Bronchial epithelial cell (primary cell): ENCODE data around the gene ZNF391. TPM values are rescaled to one million over a fixed set of nuclear protein-coding genes. Genes with fewer than 3 reads are reported as not detected.

Source experiments
- DNase-seq: peaks from one replicate; pipeline ENCODE4 v3.0.0-alpha.2; 2010; ENCODE audit warnings: low read depth
- FAIRE-seq: peaks from 2 replicates; lab custom pipeline; 2011; peaks lifted over from hg19 to GRCh38; lab: Jason Lieb, UNC
- H3K27me3 ChIP-seq: 2 replicates; pipeline ENCODE4 v1.5.1; 2011; ENCODE audit warnings: low read length; ENCODE audit not compliant: control insufficient read depth, insufficient read depth
- H3K36me3 ChIP-seq: 2 replicates; pipeline ENCODE4 v1.5.1; 2011; ENCODE audit warnings: low read length; ENCODE audit not compliant: control insufficient read depth, insufficient read depth
- H3K4me3 ChIP-seq: 2 replicates; pipeline ENCODE4 v1.5.1; 2011; ENCODE audit warnings: mild to moderate bottlenecking, low read depth, low read length, control low read depth
- total RNA-seq: library from RNA; depleted of rRNA; stranded (reverse); fragments of >200 nt; gene quantifications from 2 replicates; pipeline ENCODE4 v1.2.1, GENCODE V29; 2014
- TF ChIP-seq, protein P1 (sequence below): IDR thresholded peaks from 2 replicates; pipeline ENCODE4 v1.5.1; 2011; ENCODE audit warnings: mild to moderate bottlenecking, moderate library complexity, low read length, control low read depth, inconsistent platforms; ENCODE audit not compliant: insufficient read depth, severe bottlenecking

Gene ZNF391
- total RNA-seq, 1 donor from 2014 or later, result 0.53 TPM

DNA sequence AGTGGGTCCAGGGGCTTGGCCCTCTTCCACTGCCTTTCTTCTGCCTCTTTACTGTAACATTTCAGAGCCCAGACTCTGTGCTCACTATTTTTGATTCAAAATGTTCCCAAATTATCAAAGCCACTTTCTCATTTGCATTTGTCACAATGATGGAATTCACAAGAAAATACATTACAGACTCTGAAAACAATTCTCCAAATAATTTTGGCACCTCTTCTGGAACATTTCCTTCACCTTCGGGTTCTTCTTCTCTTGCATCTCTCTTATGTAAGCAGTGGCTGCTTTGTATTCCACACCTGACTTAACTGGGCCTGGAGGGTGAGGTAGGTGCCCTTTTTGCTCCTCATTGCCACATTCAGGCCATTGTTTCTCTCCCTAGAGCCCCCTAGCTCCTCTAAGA, 54.4 kb downstream of the ZNF391 start:
- no peaks in the 10 kb centered on the region for H3K27me3 ChIP-seq
- no peaks in the 10 kb centered on the region for H3K36me3 ChIP-seq
- FAIRE-seq (no peak), DNase-seq (no peak)
- TF ChIP-seq, protein P1, sequence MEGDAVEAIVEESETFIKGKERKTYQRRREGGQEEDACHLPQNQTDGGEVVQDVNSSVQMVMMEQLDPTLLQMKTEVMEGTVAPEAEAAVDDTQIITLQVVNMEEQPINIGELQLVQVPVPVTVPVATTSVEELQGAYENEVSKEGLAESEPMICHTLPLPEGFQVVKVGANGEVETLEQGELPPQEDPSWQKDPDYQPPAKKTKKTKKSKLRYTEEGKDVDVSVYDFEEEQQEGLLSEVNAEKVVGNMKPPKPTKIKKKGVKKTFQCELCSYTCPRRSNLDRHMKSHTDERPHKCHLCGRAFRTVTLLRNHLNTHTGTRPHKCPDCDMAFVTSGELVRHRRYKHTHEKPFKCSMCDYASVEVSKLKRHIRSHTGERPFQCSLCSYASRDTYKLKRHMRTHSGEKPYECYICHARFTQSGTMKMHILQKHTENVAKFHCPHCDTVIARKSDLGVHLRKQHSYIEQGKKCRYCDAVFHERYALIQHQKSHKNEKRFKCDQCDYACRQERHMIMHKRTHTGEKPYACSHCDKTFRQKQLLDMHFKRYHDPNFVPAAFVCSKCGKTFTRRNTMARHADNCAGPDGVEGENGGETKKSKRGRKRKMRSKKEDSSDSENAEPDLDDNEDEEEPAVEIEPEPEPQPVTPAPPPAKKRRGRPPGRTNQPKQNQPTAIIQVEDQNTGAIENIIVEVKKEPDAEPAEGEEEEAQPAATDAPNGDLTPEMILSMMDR, result no peak
- H3K4me3 ChIP-seq, result no peak overlapping the region

DNA sequence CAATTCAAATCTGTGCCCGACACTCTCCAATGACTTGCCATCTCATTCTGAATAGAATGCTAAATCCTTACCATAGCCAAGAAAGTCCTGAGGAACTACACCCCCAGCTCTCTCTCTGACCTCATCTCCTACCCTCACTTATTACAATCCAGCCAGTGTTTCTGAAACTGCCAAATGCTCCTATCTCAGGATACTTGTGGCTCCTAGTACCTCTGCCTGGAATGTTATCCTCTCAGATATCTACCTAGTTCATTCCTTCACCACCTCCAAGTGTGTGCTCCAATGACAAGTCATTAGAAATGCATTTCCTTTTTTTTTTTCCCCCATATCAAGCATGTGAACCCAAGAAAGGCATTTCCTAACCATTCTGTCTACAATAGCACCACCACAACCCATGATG, 59.9 kb downstream of the ZNF391 start:
- TF ChIP-seq, protein P1, result no peak
- H3K4me3 ChIP-seq, result no peak overlapping the region
- peaks cover 1% of the 10 kb centered on the region for H3K36me3 ChIP-seq
- no peaks in the 10 kb centered on the region for H3K27me3 ChIP-seq
- FAIRE-seq (no peak), DNase-seq (no peak)

DNA sequence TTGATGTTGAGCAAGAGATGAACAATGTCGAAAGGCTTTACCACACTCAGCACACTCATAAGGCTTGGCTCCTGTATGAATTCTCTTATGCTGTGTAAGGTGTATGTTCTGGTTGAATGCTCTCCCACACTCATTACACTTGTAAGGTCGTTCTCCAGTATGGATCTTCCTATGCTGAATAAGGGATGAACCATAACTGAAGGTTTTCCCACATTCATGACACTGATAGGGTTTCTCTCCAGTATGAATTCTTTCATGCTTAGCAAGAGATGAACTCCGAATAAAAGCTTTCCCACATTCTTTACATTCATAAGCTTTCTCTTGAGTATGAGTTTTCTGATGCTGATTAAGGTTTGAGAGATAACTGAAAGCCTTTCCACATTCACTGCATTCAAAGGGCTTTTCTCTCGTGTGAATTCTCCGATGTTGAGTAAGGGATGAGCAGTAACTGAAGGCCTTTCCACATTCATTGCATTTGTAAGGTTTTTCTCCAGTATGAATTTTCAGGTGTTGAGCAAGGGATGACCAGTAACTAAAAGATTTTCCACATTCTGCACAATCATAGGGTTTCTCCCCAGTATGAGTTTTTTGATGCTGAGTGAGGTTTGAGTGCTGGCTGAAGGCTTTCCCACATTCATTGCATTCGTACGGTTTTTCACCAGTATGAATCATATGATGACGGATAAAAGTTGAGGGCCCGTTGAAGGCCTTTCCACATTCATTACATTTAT, 63.3 kb downstream of the ZNF391 start:
- DNase-seq (no peak), FAIRE-seq (no peak)
- peaks cover 5% of the 10 kb centered on the region for H3K36me3 ChIP-seq
- H3K4me3 ChIP-seq, result no peak overlapping the region
- TF ChIP-seq, protein P1, result no peak
- H3K27me3 ChIP-seq, result no peaks in the 10 kb centered on the region

DNA sequence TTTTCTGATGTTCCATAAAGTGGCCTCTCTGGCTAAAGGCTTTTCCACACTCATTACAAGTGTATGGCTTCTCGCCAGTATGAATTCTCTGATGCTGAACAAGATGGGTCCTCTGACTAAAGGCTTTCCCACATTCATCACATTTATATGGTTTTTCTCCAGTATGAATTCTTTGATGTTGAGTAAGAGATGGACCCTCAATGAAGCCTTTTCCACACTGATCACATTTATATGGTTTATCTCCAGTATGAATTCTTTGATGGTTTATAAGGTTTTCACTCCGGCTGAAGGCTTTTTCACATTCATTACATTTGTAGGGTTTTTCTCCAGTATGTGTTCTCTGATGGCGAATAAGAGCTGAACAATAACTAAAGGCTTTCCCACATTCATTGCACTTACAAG, 63.9 kb downstream of the ZNF391 start:
- no peak for FAIRE-seq
- TF ChIP-seq, protein P1, result no peak
- H3K27me3 ChIP-seq, result no peaks in the 10 kb centered on the region
- peaks cover 9% of the 10 kb centered on the region for H3K36me3 ChIP-seq
- H3K4me3 ChIP-seq, result no peak overlapping the region
- DNase-seq, result no peak

Other genes starting within 250 kb of the ZNF391 start
- 4.5 and 15.1 TPM in 2 replicates for gene PRSS16, start 141.1 kb upstream of the ZNF391 start, total RNA-seq
- not detected in 2 replicates for gene POM121L2, start 76.5 kb upstream of the ZNF391 start, total RNA-seq
- 6.0 and 6.8 TPM in 2 replicates for gene ZNF184, start 84.3 kb downstream of the ZNF391 start, total RNA-seq